G401.6 (cell line): ENCODE measurements around the gene RASSF10.

Source experiments
- FAIRE-seq: peaks from 2 replicates; lab custom pipeline; 2012; peaks lifted over from hg19 to GRCh38; lab: Jason Lieb, UNC

The RASSF10 gene

DNA sequence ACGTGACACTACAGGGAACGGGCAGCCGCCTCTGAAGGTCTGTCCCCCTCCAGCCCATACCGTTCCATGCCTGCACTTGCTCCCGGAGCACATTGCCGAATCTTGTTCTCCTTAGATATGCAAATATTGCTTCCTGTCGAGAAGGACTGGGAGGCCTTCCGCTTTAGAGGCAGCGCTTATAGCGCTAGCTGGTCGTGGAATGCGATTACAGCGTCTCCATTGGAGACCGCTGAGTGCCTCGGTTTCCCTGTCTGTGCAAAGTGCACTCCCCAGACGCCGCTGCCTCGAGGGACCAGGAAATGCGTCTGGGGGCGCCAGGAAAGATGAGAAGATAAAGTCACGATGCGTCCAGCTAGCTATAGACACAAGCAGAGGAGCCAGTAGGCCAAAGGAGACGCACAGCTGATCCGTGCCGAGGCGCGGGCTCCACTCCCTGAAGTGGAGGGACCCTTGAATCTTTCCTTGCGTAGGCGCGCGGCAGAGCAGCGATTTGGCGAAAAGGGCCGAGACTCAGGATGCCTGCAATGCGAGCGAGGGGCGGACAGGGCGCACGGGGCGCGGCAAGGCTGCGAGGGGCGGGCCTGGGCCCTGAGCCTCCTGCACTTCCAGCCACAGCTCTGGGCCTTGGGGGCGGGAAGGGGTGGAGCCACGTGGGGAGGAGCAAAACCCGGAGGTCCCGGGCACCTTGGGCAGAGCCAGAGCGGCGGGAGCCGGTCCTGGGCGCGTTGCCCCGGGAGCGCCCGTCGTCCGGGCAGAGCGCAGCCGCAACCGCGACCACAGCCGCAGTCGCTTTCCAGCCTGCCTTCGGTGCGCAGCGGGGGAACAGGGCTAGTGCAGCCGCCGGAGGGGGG lies at the start of gene RASSF10:
RASSF10 (plus strand) TSS at position 692 of the 851 bp plus-strand sequence. CDS start 261 bp downstream, outside the sequence.
- FAIRE-seq: no peak

DNA sequence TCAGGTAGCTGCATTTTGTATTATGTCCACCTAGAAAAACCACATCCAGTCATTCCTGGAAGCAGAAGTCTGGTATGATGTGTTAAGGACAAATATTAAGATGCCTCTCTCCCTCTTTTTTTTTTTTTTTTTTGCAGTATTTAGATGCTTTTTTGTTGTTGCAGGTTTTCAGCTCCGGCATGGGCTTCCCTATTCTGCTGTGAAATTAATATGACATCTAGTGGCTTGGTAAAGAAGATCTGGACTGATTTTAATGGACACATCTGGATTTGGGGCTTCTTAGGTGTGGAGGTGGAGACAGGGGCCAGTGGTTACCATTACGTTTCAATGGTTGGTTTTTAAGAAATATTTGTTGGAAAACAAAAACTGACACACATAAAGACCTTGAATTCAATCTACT lies 47.5 kb upstream of the RASSF10 start:
- no peak for FAIRE-seq

DNA sequence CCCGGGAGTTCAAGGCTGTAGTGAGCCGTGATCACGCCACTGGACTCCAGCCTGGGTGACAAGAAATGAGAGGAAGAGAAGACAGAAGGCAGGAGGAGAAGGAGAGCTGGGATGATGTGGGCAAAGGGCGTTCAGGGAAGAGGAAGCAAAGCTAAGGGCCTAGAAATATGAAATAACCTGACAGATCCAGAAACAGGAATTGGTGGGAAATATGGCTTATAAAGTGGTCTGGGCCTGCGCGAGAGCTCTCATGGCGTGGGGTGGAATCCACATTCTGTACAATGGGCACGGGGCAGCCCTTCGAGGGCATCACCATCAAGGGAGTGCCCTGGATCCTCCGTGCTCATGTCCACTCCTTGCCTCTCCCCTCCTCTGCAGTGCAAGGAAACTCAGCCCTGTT lies 46.8 kb upstream of the RASSF10 start:
- FAIRE-seq: no peak

DNA sequence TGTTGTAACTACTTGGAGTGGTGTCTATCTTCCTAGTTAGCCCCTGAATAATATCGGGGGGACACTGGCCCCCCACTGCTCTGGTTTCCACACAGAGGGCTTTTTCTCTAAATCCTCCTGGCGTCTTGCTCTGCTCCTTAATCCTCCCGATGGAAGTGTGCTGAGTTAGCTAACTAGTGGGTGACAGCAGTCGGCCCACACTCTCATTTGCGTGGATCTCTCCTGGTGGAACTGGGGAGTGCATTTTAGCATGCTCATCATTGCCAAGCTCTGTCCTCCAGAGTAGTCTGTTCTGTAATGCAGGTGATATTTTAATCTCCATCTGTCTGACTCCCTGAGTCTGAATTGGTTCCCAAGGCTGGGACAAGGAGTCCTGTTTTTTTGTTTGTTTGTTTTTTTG lies 46.1 kb upstream of the RASSF10 start:
- no peak for FAIRE-seq

DNA sequence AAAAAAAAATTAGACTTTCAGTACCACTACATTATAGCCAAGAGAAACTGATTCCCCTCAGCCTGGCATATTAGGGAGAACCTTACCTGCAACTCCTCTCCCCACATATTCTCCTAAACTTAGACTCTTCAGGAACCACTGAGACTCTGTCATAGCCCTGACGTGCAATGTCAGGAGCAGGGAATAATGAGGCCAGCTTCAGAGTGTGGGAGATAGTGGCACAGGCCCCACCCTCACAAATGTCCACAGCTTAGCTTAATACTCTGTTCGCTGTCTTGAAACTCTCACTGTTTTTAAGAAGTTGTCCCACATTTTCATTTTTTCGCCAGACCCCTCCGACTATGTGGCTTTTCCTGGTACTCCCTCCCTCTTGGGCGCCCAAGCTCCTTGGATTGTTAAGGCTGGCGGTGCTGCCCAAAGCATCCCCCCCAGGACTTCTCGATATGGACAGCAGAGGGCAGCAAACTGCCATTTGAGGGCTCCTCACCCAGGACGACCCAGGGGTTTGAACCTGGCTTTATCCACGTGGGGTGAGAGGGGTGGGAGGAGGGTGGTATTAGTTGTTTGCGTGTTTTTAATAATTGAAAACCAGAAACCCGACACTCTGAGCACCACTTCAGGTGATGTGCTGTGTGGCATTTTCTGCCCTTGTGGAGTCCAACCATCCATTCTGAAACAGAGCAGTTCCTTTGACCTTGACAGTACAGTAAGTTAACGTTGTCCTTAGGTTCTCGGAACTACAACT lies 45.2 kb upstream of the RASSF10 start:
- FAIRE-seq: no peak

DNA sequence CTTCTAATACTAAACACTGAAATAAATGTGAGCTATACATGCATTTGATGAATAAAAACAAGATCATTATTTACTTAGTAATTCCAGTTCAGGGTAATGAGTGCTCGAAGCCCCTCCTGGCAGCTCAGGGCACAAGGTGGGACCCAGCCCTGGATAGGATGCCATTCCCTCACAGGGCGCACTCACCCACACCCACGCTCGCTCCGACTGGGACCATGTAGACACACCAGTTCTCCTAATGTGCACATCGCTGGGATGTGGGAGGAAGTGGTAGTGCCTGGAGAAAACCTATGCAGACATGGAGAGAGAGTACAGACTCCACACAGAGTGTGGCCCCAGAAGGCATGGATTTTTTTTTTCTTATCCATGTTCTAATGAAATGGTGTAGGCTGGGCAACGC lies 44.5 kb upstream of the RASSF10 start:
- no peak for FAIRE-seq

DNA sequence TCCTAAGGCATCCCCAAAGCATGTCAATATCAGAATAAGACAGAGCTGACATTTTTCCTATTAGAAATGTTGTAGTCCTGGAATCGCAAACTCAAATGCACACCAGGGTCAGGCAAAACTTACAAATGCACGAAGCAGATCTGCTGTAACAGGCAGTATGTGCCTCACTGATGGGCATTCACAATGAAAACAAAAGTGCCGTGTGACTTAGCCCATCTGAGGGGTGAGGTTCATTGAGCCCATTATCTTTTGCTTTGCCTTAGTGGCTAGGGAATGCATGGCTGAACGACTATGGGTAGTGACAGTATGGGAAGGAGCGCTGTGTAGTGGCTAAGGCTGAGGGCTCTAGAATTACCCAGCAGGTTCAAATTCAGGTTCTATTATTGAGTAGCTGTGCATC lies 43.1 kb upstream of the RASSF10 start:
- no peak for FAIRE-seq

DNA sequence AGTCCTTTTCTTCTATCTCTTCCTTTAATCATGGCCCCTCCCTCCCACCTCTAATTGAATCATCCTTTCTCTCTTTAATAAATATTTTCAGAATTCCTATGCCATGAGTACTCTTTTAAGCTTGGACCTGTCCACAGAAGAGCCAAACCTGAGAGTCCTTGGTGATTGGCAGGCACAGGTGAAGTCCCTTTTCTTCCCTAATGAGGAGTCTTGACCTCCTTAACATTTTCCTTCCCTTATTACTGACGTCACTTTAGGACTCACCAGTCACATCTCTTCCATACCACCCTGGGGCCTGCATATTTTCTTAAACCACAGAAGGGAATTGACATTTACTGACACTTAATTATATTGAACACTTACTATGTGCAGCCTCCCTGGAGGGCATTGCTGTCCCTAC lies 41.0 kb upstream of the RASSF10 start:
- no peak for FAIRE-seq

DNA sequence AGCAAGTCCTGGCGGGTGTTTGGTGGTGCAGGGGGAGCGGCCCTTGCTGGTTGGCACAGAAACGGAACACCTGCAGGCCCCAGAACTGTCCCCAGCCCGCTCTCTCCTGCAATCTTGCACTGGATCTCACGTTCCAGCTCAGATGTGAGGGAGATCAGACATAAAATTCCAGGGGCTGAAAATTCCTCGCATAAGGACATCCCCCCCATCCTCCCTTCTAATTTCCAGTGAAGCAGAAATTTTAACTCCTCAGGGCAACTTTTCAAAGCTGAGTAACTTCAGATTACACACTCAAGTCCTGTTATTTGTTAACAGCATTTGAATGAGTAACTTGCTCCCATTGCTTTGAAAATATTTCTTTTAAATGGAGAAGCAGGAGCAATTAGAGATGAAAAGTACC lies 40.3 kb upstream of the RASSF10 start:
- FAIRE-seq: no peak

DNA sequence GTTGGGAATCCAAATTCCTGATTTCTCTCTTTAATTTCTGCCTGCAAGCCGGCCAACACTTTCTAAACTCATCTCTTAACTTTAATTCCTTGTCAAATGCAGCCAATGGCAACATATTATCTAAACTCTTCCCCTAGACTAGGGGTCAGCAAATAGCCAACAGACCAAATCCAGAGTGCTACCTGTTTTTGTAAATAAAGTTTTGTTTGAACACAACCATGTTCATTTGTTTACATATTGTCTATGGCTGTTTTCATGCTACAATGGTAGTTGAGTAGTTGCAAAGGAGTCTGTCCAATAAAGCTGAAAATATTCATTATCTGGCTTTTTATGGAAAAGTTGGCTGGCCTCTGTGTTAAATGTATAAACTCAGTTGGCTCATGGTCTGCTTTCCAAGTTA lies 37.2 kb upstream of the RASSF10 start:
- no peak for FAIRE-seq

DNA sequence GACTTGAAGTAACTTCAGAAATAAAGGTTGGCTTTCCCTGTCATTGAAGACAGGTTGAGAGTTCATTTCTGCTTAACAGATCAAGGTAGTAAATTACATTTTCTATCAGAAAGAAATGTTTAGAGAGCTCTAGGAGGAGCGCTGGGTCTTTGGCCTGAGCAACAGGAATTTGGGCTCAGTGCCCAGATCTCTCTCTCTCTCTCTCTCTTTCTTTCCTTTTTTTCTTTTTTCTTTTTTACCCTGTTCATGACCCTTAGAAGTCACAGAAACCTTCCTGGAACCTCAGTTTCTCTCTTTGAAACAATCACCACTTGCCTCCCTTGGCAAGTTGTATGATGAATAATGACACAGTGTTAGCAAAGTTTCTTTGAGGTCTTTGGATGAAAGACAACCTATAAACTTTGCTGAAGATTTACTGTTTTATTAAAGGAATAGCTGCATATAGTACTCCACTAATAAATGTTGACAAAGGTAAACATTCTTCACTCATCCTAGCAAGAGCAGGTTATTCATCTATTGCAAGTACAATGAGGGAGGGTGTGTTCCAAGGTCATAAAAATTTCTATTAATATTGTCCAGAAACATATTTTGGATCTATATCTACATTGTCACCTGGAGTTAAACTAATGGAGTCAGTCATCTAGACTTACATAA lies 35.5 kb upstream of the RASSF10 start:
- no peak for FAIRE-seq

DNA sequence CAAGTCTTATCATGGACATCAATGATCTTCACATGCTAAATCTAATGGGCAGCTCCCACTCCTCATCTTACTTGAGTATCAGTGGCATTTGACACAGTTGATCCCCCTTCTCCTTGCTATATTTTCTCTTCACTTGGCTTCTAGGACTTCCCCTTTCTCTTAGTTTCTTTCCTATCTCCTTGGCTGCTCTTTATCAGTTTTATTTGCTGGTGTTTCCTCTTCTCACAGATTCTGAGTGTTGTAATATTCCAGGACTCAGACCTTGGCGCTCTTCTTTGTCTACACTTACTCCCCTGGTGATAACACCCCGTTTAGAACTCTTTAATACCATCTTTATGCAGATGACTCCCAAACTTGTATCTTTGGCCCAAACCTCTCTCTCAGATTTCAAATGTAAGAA lies 33.9 kb upstream of the RASSF10 start:
- no peak for FAIRE-seq

DNA sequence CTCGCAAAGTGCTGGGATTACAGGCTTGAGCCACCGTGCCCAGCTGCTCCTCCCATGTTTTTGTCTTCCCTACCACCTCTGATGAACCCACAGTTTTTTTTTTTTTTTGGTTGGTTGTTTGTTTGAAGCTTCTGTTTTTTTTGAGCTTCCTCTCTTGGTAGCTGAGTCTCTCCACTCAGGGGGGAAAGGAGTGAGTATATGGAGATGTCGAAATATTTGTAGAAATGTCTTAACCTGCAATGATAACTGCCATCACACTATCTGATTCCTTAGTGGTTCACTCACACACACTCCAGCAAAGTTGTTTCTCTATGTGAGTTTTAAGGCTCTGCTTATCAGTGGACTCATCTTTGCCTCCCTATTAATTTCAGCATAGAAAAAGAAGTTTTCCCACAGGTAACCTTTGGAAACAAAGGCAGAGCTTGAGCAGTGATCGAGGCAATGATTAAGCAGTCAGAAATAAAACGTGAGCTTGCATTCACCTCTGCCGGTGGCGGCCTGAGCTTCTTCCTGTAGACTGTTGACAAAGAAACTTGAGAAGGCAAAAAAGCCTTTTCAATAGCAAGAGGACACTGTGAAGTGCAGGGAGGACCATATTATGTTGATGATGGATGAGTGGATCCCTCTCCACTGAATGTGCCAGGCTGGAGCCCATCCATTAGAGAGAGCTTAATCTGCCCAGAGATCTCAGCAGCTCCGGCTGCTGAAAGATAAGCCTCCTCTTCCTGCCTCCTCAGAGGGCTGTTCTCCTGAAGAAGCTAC lies 29.0 kb upstream of the RASSF10 start:
- no peak for FAIRE-seq

DNA sequence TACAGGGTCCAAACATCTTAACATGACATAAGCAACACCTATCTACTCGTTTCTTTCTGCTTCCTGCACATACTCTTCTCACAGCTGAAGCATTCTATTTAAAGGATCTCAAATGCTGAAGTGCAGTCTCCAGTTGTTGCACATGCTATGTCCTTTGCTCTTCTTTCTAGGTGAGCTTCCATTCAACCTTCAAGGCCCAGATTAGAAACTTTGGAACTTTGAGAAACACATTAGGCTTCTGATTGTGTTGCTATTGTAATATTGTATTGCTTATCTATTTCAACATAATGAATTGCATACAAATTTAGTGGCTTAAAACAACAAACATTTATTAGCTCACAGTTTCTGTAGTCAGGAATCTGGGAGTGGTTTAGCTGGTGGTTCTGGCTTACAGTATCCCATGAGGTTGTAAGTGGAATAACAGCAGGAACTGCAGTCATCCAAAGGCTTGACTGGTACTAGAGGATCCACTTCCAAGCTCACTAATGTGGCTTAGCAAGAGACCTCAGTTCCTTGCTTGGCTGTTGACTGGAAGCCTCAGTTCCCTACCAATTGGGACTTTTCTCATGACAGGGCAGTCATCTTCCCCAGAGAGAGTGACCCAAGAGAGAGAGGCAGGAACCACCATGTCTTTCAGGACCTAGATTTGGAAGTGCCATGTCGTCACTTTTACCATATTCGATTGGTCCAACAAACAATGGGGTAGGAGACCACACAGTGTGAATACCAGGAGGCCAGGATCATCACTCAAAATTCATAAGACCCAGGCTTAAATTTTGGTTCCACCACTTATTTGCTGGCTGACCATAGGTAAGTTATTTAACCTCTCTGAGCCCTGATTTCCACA lies 27.2 kb upstream of the RASSF10 start:
- FAIRE-seq: no peak

DNA sequence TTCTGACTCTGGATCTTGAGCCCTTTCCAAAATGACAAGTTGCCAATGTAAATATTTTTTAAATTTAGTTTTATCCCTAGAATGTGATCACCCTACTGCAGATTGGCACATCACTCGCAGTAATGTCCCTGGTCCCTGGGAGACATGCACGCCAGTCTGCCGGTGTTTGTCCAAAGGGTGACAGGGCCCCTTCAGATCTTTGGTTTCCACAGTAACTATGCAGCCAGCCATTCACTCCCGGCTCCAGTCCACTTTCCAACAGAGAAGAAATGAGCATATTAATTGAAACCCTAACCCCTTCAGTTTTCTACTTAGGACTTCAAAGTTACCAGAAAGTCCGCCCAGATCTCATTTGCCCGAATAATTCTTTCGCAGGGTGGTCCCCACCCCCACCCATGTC lies 25.8 kb upstream of the RASSF10 start:
- FAIRE-seq: no peak

DNA sequence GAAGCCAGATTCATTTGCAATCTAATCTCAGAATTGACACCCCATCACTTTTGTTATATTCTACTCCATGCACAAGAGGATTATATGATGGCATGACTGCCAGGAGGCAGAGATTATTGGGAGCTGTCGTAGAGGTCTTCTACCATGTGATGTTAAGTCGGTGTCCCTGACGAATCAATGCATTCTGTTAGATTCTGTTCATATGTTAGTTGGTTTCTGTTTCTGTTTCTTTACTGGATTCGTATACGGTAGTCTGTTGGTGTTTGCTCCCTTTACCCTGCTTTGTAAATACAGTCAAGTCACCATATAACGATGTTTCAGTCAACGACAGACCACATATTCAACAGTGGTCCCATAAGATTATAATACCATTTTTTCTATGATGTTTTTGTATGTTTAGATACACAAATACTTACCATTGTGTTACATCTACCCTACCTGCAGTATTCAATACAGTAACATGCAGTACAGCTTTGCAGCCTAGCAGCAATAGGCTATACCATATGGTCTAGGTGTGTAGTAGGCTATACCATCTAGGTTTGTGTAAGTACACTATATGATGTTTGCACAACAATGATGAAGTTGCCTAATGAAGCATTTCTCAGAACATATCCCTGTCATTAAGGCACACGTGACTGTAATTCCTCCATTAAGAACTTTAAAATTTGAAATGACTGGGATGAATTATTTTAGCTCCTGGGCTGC lies 22.8 kb upstream of the RASSF10 start:
- no peak for FAIRE-seq

DNA sequence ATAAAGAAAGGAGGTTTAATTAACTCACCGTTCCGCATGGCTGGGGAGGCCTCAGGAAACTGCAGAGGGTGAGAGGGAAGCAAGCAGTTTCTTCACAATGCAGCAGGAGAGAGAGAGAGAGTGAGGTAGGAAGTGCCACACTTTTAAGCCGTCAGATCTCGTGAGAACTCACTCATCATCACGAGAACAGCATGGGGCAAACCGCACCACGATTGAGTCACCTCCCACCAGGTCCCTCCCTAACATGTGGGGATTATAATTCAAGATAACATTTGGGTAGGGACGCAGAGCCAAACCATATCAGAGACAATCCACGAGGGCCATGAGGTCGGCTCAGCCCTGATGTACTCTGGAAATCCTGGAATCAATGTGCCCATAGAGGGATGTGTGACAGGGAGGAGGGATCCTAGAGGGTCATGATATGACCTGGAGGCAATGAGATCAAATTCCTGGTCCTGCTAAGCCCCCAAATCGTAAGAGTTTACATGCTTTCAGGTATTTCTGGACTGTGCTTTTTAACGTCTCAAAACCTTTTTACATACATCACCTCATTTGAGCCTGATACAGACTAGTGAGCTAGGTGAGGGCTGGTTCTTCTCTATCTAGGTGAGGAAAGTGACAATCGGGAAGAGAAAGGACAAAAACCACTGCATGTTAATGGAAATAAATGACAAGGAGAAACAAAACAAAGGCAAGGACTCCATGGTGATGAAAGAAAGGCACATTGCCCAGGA lies 19.5 kb upstream of the RASSF10 start:
- FAIRE-seq: no peak

DNA sequence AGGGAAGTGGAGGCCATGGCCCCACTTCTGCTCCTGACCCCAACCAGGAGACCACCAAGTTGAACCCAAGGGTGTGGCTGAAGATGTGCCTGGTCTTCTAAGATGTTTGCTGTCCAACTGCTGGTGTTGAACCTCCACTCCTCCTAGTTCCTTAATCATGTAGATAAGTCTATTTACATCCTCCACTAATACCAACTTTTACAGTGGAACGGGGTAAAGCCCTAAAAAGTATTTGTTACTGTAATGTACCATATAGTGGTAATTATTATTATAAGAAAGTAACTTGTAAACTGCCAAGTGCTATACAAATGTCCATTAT lies 19.0 kb upstream of the RASSF10 start:
- FAIRE-seq: no peak

DNA sequence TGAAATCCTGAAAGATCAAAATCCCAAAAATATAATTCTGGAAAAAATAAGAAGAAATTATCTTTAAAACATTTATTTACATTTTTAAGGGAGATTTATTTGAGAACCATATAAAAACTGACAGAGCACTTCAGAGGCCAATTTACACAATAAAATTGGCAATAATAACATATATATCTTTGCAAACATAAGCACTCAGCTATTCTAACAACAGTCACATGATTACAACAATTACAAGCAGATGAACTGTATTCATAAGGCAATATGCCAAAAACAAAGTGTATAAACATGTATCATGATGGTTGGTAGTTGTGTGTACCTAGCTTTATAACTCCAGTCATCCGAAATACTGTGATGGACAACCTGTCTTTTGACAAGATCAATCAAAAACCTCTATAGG lies 17.7 kb upstream of the RASSF10 start:
- FAIRE-seq: no peak

DNA sequence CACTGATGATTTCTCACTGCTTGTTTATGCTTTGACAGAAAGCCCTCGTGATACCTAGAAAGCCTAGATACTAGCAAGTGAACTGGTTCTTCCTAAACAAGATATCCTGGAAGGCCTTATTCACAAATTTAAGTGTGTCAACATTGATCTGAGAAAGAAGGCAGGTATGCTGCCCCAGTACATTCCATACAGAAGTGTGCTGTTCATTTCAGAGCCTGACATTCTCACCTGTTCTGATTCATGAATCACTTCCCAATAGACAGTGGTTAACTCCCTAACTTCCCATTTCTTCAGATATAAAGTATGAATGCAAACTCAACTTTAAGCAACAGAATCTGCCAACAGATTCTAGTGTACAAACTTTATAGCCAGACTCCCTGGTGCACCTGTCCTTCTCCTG lies 15.5 kb upstream of the RASSF10 start:
- no peak for FAIRE-seq
